ENCODE measurements around the gene PAPSS1. TPM values are rescaled to one million over a fixed set of nuclear protein-coding genes. Genes with fewer than 3 reads are reported as not detected.

Gene PAPSS1
- 46.5 and 50.0 TPM in 2 replicates for total RNA-seq (2014; rRNA removed; shearing (Covaris generic))

DNA sequence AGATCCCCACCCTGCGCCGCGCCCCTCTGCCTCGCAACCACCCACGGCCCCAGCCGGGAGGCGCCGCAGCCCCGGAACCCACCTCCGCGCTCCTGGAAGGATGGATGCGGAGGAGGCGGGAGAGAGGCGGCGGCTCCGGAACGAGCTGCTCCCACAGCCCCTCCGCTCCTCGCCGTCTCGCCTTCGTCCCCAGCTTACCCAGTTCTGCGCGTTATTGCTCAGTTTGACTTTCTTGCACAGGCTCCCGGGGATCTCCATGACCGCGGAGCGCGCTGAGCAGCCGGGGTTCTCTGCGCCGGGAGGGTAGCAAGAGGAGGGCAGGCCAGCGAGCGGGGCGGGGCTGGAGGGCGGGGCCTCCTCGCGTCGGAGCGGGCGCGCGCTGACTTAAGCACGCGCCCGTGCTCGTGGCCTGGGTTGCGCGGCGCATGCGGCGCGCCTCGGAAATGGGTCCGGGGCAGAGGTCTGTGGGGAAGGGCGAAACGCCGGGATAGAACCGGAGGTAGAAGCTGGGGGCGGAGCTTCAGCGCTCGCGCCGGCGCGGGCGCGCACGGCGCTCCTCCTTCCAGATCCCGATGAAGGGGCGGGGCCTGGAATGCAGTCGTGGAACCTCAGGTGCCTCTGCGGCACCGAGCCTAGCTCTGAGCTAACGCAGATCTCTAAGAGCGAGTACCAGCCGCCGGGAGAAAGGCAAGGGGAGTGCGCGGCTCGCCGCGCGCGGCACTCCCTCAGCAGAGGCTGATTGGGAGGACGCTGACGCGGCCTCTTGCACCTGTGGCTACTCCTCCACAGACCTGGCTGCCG is at the start of gene PAPSS1:
Gene PAPSS1, minus strand, starts transcription at position 313 of the 801 bp plus-strand sequence. Its CDS starts 55 bp downstream, at position 258.
- H3K36me3 ChIP-seq = peaks cover 2% of the 10 kb centered on the region; the same call in 1 of the 2 replicates
- peak; percentile 96 for DNase-seq
- H3K27me3 ChIP-seq = no peaks in the 10 kb centered on the region
- no peaks in the 10 kb centered on the region; the same call in 1 of the 2 replicates for H3K4me1 ChIP-seq
- peak within 1 kb of the TSS; percentile 87 for H3K4me3 ChIP-seq
- H3K9me3 ChIP-seq (replicated peaks) = no peaks in the 10 kb centered on the region
- peak within 1 kb of the TSS; percentile 26 for H3K27ac ChIP-seq

DNA sequence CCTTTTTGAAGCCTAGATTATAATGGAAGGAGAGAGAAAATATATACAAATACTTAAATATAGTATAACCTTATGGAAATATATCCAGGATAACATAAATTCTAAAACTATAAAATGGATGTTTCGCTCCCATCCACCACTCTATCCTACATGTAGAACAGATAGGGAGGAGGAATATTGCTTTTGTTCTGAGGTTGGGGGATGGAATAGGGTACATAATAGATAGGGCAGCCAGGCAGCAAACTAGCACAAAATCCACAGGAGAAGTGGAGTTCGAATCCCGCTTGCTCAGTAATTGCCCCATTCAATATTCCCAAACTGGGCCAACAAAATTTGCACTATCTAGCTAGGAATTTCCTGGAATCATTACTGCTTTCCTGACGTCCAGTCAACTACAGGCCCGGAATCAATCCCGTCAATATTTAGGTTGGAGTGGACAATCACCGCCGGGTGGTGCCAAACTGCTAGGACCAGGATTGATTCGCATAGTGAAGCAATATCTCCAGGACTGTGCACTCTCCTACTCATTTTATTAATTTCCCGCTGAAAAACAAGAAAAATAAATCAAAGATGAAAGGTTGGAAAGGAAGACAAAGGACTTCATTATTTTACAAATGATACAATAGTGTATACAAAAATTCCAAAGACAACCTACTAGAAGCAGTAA is 40.4 kb upstream of the PAPSS1 start:
- Histone ChIP-seq H3K36me3 (no peaks in the 10 kb centered on the region), H3K27me3 (no peaks in the 10 kb centered on the region), H3K4me3 (no peak overlapping the region), H3K4me1 (no peaks in the 10 kb centered on the region), H3K9me3 (replicated peaks) (no peaks in the 10 kb centered on the region), H3K27ac (no peak overlapping the region)
- DNase-seq = no peak

DNA sequence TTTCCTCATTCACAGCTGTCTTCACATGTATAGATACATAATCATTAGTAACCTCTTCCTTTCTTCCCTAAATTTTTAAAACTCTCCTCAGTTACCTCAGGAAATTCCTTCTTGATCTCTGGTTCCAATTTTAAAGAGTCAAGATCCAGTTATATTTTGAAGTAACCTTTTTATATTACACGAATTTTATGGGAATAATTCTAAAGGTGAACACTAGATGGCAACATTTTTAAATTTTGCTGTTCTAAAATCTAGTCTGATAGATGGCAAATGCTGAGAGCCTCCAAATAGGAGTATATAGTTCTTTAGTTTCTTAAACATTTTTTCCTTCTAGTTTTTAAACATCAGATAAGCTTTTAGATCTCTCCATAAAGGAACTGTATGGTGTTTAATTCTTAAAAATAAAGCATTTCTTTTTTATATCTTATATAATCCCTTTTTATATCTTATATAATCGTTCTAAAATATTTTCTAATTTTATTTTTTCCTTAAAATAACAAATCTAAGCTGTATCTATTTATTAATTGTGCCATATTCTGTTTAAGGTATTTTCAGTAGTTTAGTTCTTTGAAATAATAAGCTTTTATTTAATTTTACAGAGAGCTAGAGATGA is 37.9 kb upstream of the PAPSS1 start:
- Histone ChIP-seq H3K4me1 (no peaks in the 10 kb centered on the region), H3K4me3 (no peak overlapping the region), H3K27ac (no peak overlapping the region), H3K36me3 (no peaks in the 10 kb centered on the region), H3K9me3 (replicated peaks) (no peaks in the 10 kb centered on the region), H3K27me3 (no peaks in the 10 kb centered on the region)
- DNase-seq = peak in 1 of 2 experiments; percentile 48

DNA sequence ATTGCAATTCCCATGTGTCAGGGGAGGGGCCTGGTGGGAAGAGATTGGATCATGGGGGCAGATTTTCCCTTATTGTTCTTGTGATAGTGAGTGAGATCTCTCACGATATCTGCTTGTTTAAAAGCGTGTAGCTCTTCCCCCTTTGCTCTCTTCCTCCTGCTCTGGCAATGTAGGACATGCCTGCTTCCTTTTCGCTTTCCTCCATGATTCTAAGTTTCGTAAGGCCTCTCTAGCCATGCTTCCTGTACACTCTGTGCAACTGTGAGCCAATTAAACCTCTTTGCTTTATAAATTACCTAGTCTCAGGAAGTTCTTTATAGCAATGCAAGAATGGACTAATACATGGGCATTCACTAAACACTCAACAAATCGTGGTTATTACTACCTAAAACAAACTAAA is 37.2 kb upstream of the PAPSS1 start:
- no peak for DNase-seq
- Histone ChIP-seq H3K4me1 (no peaks in the 10 kb centered on the region), H3K9me3 (replicated peaks) (no peaks in the 10 kb centered on the region), H3K27me3 (no peaks in the 10 kb centered on the region), H3K36me3 (no peaks in the 10 kb centered on the region), H3K4me3 (no peak overlapping the region), H3K27ac (no peak overlapping the region)

DNA sequence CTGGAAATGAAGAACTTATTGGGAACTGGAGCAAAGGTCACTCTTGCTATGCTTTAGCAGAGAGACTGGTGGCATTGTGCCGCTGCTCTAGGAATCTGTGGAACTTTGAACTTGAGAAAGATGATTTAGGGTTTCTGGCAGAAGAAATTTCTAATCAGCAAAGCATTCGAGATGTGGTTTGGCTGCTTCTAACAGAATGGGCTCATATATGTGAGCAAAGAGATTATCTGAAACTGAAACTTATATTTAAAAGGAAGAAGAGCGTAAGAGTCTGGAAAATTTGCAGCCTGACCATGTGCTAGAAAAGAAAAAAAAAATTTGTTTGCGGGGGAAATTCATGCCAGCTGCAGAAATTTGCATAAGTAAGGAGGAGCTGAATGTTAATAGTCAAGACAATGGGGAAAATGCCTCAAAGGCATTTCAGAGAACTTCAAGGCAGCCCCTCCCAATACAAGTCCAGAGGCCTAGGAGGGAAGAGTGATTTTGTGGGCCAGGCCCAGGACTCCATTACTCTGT is 35.9 kb upstream of the PAPSS1 start:
- Histone ChIP-seq H3K36me3 (no peaks in the 10 kb centered on the region), H3K27me3 (no peaks in the 10 kb centered on the region), H3K4me1 (no peaks in the 10 kb centered on the region), H3K27ac (no peak overlapping the region), H3K9me3 (replicated peaks) (no peaks in the 10 kb centered on the region), H3K4me3 (no peak overlapping the region)
- no peak for DNase-seq

DNA sequence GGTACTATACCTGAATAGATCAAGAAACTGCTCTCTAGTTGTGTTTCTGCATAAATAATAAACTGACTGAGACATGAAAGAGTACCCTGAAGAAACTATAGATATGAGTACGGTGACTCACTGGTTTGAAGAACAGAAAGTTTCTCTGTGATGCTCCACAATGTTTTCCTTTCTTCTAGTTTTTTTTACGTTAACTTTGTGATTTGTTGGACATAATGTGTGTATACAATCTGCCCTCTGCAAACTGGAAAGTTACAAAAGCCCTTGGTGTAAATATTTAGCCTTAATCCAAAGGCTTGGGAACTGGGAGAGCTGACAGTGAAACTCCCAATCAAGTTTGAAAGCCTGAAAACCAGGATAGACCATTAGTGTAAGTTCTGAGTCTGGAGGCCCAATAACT is 31.6 kb upstream of the PAPSS1 start:
- Histone ChIP-seq H3K9me3 (replicated peaks) (no peaks in the 10 kb centered on the region), H3K36me3 (no peaks in the 10 kb centered on the region), H3K27me3 (no peaks in the 10 kb centered on the region), H3K27ac (no peak overlapping the region), H3K4me3 (no peak overlapping the region), H3K4me1 (peaks cover 7% of the 10 kb centered on the region; the same call in 1 of the 2 replicates)
- no peak for DNase-seq

DNA sequence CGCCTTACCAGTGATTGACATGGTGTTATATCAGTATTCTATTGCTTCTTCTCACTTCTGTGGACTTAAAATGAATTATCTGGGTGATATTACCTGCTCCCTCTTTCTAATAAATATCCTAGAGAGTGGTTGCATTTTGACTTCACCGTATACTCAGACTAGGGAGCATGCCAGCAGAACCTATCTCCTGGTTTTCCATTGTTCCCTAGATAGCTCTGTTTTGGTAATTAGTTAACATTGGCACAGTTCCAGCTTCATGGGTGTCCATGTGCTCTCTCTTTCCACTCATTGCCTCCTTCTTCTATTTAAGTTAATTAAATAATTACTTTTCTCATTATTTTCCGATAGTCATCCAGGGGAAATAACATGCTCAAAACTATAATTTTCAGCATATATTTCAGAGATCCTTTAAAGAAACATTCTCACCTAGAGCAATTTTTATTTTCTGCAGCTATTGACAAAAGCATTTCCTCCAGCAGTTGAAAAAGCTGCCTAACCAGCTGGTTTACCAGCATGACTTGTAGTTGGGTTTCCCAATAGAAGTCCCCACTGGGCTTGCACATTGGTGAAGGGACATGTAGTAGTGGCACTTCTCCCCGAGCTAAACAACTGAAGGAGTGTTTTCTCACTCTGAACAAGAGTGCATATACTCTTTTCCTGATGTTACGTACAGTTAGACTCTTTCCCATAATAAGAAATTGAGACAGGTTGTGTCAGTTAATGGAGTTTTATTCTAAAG is 27.9 kb upstream of the PAPSS1 start:
- Histone ChIP-seq H3K9me3 (replicated peaks) (no peaks in the 10 kb centered on the region; the same call in 1 of the 2 replicates), H3K4me1 (peaks cover 7% of the 10 kb centered on the region; the same call in 1 of the 2 replicates), H3K27ac (no peak overlapping the region), H3K27me3 (no peaks in the 10 kb centered on the region), H3K4me3 (no peak overlapping the region), H3K36me3 (no peaks in the 10 kb centered on the region)
- peak in 1 of 2 experiments; percentile 21 for DNase-seq

DNA sequence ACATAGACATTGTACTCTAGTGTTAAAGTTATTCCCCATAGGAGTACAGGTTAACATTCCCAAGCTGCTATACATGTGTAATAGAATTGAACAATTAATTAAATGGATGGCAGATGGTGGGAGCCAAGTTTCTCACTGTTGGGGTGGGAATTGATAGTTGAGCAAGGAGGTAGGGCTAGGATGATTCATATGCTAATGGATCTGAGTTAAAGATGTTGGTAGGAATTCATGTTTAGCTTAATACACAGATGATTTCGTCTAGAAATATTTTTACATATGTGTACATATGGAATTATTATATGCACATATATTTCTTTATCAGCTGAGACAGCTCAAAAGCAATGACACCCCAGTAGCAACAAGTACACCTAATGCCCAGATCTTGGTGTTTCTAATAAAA is 26.1 kb upstream of the PAPSS1 start:
- DNase-seq = no peak
- Histone ChIP-seq H3K9me3 (replicated peaks) (no peaks in the 10 kb centered on the region; the same call in 1 of the 2 replicates), H3K4me1 (peaks cover 10% of the 10 kb centered on the region), H3K4me3 (no peak overlapping the region), H3K27ac (no peak overlapping the region), H3K36me3 (no peaks in the 10 kb centered on the region), H3K27me3 (no peaks in the 10 kb centered on the region)

DNA sequence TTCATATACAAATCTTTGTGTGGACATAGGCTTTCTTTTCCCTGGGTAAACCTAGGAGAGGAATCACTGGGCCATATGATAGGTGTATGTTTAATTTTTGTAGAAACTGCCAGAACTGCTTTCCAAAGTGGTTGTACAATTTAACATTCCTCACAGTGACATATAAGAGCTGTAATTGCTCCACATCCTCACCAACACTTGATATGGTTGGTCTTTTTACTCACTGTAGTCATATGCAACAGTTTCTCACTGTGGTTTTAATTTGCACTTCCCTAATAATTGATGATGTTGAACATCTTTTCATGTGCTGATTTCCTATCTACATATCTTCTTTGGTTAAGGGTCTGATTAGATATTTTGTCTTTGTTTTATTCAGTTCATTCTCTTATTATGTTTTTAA is 24.5 kb upstream of the PAPSS1 start:
- no peak overlapping the region for H3K27ac ChIP-seq
- H3K27me3 ChIP-seq = no peaks in the 10 kb centered on the region
- H3K4me1 ChIP-seq = peaks cover 22% of the 10 kb centered on the region
- no peaks in the 10 kb centered on the region for H3K36me3 ChIP-seq
- no peak for DNase-seq
- H3K4me3 ChIP-seq = no peak overlapping the region
- H3K9me3 ChIP-seq (replicated peaks) = no peaks in the 10 kb centered on the region; the same call in 1 of the 2 replicates

DNA sequence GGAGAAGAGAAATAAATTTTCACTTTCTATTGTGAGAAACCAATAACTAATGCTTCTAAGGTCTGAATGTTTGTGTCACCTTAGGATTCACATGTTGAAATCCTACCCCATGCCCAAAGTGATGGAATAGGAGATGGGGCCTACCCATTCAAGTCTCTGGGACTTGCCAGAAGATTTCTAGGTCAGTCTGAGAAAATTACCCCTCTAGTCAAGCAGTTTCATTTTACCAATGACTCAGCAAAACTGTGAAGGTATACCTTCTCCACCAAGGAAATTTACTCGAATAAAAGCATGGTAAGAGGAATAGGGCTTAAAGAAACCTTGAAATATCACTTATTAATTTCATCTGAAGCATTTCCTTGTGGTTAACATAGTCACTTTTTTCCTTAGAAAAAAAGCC is 23.5 kb upstream of the PAPSS1 start:
- H3K27me3 ChIP-seq = no peaks in the 10 kb centered on the region
- H3K9me3 ChIP-seq (replicated peaks) = no peaks in the 10 kb centered on the region; the same call in 1 of the 2 replicates
- no peaks in the 10 kb centered on the region for H3K36me3 ChIP-seq
- H3K4me1 ChIP-seq = peaks cover 22% of the 10 kb centered on the region
- no peak overlapping the region for H3K27ac ChIP-seq
- no peak for DNase-seq
- H3K4me3 ChIP-seq = no peak overlapping the region

DNA sequence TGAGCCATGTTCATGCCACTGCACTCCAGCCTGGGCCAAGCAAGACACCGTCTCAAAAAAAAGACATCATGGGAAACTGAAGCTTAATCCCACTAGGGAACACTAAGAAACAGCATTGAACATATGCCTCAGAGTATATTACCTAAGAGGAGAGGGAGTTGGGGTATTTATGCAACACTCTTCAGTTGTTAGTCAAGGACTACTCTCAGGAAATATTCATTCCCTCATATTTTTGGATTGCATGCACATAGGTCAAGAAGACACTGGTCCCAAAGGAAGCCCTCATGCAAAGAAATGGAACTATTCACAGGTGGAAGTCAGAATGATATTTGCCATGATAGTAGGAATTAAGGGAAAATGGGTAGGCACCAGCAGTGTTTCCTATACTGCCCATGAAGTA is 22.8 kb upstream of the PAPSS1 start:
- Histone ChIP-seq H3K9me3 (replicated peaks) (no peaks in the 10 kb centered on the region; the same call in 1 of the 2 replicates), H3K4me1 (peaks cover 19% of the 10 kb centered on the region), H3K27ac (no peak overlapping the region), H3K27me3 (no peaks in the 10 kb centered on the region), H3K36me3 (no peaks in the 10 kb centered on the region), H3K4me3 (no peak overlapping the region)
- DNase-seq = no peak

DNA sequence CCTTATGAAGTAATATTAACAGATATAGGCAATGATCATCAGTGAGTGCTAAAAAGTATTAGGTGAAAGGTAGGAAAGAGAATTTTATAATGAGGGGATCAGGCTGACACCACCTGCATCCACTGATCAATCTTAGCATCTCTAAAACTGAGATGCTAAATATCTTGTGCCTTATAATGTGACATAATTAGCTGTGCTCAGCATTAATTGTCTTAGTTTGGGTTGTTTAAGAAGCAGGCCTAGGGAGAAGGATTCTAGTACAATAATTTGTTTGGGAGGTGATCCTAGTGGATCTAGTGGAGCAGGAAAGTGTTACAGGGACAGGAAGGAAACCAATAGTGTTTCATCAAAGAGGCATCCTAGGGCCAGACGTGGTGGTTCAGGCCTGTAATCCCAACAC is 22.2 kb upstream of the PAPSS1 start:
- no peak for DNase-seq
- Histone ChIP-seq H3K36me3 (no peaks in the 10 kb centered on the region), H3K27ac (no peak overlapping the region), H3K27me3 (no peaks in the 10 kb centered on the region), H3K4me1 (peaks cover 15% of the 10 kb centered on the region), H3K9me3 (replicated peaks) (no peaks in the 10 kb centered on the region; the same call in 1 of the 2 replicates), H3K4me3 (no peak overlapping the region)

DNA sequence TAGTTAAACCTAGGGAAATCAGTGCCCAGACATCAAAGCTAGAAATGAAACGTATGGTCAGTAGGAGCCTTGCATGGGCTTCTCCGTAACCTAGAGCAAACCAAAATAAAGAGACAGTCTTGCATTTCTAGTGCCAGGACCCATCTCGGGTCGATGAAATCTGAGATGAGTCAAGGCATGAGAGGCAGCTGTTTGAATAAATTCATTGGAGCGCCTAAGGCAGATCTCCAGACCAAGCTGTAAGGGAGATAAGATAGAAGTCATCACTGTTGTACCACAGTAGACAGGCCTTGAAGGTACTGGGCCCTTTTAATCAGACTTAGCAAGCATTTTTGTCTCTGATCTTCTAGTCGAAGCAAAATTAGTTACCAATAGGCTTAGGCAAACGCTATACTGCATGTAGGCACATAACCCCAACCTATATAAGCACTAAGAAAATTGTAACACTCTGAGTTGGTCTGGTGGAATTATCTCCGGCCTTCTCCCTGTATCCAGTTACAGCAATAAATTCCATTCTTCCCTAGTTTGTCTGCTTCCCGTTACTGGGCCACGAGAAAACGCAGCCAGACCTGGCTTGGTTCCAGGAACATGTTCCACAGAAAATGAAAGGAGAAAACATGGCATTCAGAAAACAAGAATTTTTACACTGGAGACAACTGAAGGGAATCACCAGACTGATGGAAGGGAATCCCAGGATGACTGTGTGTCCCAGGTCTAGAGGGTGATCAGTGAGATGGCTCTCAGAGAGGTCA is 21.1 kb upstream of the PAPSS1 start:
- peak; percentile 76 to 88 for DNase-seq
- Histone ChIP-seq H3K4me3 (peak overlapping the region; percentile 34), H3K36me3 (no peaks in the 10 kb centered on the region), H3K4me1 (peaks cover 19% of the 10 kb centered on the region), H3K27me3 (no peaks in the 10 kb centered on the region), H3K9me3 (replicated peaks) (no peaks in the 10 kb centered on the region; the same call in 1 of the 2 replicates), H3K27ac (peak overlapping the region; percentile 81)

DNA sequence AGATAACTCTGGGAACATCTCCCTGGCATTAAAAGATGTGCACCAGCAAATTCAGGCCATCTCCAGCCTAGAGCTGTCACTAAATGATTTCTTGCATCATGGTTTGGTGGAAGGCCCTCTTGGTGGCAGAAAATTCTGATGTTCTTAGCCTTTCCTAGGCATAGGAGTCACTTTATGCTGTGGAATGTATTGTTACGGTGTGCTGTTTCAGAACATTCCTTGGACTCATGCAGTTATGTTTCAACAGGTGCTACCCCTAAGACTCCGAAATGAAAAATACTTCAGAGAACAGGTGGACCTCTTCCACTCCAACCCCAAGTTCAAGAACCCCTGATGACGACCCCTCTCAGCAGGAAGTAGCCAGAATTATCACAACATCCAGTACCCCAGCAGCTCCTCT is 20.3 kb upstream of the PAPSS1 start:
- Histone ChIP-seq H3K9me3 (replicated peaks) (no peaks in the 10 kb centered on the region; the same call in 1 of the 2 replicates), H3K36me3 (no peaks in the 10 kb centered on the region), H3K27ac (peak overlapping the region; percentile 81), H3K27me3 (no peaks in the 10 kb centered on the region), H3K4me1 (peaks cover 25% of the 10 kb centered on the region), H3K4me3 (peak overlapping the region; percentile 34)
- peak; percentile 36 to 67 for DNase-seq

Data from SJCRH30 (cell line).